22Rv1 (cell line): ENCODE measurements around the gene BEND3.

Source experiments
- CTCF ChIP-seq: fragments of 450-650 bp; IDR thresholded peaks from 2 replicates; pipeline ENCODE4 v1.5.1; 2017; ENCODE audit warnings: mild to moderate bottlenecking
- ZFX ChIP-seq: fragments of 450-650 bp; IDR thresholded peaks from 2 replicates; pipeline ENCODE4 v1.6.1; 2017; ENCODE audit warnings: antibody characterized with exemption, borderline replicate concordance

GRCh38 chr6:107079429-107079828 lies 35.9 kb downstream of the BEND3 start:
- TF ChIP-seq CTCF = no peak
- no peak for TF ChIP-seq ZFX
